SW 1271 (cell line): ENCODE results near the gene DAND5.
"Not testable (repeated sequence)": the region's sequence is repeated elsewhere in the genome, so short reads cannot be mapped to it uniquely, and the experiment has no call there.

Source experiments
- DNase-seq, 2 experiments: peaks; one replicate each; lab custom pipeline; 2025; lab: John Stamatoyannopoulos, UW

The DAND5 gene

DNA sequence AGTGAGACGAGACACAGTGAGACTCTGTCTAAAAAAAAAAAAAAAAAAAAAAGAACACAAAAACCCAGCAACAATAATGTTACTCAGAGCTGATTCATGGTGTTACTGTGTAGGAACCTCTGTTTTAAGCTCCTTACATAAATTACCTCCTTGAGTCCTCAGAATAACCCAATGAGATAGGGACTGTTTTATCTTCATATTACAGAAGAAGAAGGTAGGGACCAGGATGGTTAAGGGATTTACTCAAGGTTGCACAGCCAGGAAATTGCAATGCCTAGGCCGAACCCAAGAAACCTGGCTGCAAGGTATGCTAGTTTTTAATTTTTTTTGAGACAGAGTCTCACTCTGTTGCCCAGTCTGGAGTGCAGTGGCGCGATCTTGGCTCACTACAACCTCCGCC lies 1.5 kb upstream of the DAND5 start:
- no peak for DNase-seq

DNA sequence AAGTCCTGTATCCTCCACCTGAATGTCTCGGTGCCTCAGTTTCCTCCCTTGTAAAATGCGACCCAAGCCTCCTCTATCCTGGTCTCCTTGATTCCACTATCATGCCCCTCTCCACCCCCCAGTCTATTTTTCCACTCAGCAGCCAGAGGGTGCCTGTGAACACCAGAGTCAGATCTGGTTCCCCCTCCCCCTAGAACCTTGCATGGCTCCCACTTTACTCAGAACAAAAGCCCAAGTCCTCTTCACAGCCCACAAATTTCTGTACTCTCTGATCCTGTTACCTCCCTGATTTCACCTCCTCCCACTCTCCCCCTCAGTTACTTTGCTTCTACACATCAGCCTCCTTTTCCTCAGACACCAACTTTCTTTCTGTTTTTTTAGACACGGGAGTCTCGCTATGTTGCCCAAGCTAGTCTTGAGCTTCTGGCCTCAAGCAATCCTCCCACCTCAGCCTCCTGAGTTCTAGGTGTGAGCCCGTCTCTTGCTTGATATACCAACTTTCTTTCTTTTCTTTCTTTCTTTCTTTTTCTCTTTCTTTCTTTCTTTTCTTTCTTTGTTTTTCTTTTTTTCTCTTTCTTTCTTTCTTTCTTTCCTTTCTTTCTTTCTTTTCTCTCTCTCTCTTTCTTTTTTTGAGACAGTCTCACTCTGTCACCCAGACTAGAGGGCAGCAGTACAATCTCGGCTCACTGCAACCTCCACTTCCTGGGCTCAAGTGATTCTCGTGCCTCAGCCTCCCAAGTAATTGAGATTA lies 869 bp downstream of the DAND5 start:
- DNase-seq = no peak

DNA sequence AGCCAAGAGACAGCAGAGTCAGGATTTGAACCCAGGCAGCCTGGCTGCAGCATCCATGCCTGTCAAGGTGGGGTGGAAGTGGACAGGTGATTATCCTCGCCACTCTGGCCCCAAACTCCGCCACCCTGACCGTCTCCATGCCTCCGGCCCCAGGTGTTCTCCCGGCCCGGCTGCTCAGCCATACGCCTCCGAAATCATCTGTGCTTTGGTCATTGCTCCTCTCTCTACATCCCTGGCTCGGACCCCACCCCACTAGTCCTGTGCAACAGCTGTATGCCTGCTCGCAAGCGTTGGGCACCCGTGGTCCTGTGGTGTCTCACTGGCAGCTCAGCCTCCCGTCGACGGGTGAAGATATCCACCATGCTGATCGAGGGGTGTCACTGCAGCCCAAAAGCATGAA lies 3.9 kb downstream of the DAND5 start:
- no peak for DNase-seq

GRCh38 chr19:12974301-12975220 lies 5.2 kb downstream of the DAND5 start:
- no peak for DNase-seq

DNA sequence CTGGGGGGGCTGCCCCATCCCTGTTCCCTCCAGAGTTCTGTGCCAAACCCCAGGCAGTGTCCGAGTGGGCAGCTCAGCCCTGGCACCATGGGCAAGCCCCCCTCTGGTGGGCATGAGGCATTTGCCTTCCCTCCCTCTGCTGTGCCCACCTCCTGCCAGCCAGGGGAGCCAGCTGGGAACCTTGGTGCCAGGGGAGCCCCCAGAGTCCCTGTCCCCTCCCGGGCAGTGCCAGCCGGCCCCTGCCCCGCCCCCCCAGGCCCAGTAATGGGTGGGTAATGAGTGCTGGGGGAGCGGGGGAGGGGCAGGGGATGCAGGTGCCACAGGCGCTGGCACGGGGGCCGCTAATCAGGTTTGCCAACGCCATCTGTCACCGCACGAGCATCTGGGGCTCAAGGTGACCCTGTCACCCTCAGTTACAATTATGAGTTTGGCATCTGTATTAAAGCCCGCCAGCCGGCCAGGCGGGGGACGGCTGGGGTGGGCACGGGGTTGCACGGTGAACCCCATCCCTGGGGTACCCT lies 5.9 kb downstream of the DAND5 start:
- DNase-seq = no peak

DNA sequence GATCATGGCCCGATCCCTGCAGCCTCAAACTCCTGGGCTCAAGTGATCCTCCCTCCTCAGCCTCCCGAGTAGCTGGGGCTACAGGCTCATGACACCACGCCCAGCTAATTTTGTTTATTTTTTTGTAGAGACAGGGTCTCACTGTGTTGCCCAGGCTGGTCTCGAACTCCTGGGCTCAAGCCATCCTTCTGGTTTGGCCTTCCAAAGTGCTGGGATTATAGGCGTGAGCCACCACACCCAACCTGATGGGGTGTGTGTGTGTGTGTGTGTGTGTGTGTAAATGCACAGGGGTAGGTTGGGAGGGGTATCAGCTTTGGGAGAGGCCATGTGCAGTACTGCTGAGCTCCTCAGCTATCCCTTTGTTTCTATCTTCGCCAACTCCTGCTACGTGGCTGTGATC lies 6.7 kb downstream of the DAND5 start:
- not testable (repeated sequence) for DNase-seq

DNA sequence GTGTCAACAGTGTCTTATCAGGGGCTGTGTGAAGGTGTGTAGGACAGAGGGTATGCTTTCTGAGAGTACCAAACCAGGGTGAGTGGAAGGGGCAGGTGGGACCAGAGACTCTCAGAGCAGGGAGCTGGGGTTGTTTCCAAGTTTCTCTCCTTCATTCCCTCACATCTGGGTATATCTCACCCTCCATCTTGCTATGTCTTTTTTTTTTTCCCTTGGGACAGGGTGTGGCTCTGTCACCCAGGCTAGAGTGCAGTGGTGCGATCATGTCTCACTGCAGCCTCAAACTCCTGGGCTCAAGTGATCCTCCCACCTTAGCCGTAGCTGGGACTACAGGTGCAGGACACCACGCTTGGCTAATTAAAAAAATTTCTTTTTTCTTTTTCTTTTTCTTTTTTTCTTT lies 10.6 kb downstream of the DAND5 start:
- no peak for DNase-seq

GRCh38 chr19:12982648-12983047 lies 13.3 kb downstream of the DAND5 start:
- no peak for DNase-seq

DNA sequence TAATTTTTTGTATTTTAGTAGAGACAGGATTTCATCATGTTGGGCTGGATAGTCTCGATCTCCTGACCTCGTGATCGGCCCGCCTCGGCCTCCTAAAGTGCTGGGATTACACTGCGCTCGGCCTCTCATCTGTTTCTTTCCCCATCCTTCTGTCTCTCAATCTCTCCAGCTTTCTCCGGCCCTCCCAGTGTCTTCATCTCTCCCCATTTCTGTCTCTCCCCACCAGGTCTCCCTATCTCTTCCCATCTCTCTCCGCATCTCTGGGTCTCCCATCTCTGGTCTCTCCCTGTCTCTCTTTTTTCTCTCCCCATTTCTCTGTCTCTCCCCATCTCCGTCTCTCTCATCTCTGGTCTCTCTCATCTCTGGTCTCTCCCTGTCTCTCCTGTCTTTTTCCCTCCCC lies 13.7 kb downstream of the DAND5 start:
- no peak for DNase-seq

DNA sequence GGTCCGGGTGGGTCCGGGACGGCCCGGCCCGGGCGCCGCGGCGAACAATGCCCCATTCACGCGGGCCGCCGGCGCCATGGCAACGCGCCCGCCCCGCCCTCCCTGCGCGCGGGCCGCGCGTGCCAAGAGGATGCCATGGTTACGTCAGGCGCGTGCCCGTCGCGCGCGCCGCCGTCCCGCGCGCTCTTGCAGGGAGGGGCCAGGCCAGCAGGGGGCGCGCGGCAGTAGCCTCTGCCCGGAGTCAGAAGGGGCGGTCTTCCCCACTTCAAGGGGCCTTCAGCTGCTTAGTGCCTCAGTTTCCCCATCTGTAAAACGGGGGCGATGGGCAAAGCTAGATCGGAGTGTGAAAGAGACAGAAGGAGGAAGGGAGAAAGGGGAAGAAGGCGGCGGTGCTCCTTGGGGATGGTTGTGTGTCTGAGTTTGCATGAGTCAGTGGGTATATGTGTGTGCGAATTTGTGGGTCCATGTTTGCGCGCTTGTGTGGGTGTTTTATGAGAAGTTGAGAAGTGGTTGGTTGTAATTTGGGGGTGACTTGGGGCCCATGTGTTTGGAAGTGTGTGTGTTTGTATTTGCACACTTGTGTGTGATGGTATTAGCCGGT lies 14.3 kb downstream of the DAND5 start:
- DNase-seq = peak in 1 of 2 experiments; percentile 68

- DNase-seq = no peak
Observed at GRCh38 chr19:12984143-12984627, 14.8 kb downstream of the DAND5 start.

DNA sequence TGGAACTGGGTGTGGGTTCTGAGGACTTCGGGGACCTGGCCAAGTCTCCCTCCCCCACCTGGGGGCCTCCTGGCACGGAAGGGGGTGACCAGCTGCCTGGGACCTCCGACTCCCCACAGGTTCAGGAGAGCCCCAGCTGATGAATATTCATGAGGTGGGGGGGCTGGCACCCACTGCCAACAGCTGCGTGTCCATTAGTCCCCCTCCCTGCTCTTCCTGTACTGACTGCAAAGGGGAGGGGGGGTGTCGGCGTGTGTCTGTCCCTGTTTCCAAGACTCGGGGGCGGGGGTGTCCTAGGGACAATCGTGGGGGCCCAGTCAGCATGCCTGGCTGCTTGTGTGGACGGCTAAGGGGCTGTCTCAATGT lies 15.3 kb downstream of the DAND5 start:
- DNase-seq = no peak

DNA sequence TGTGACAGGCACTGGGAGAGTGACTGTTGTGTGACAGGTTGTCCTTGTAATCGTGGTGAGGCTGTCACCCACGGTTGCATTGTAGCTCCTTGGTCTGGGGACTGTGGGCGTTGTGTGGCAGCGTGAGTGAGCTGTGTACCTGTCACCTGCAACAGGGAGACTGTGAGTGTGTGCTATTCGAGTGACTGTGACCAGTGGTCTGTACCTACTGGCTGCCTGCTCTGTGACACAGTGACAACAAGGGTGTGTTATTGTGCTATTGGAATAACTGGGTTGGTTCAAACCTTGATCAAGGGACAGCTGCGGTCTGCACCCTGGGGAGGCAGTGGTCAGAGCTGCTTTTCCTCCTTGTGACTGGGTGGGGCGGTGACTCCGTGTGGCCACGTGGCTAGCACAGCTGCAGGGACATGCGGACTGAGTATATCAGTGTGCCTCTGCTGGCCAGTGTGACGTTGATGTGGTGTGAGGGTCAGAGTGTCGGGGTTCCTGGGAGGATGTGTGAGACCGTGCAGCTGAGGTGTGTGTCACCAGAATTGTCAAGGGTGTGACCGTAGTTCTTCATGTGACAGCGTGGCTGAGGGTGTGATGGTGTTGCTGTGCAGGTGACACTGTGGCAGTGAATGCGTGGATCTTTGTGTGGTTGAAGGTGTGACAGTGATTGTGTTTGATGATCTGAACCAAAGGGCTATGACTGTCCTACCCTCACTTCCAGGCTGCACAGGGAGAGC lies 15.8 kb downstream of the DAND5 start:
- DNase-seq = no peak

DNA sequence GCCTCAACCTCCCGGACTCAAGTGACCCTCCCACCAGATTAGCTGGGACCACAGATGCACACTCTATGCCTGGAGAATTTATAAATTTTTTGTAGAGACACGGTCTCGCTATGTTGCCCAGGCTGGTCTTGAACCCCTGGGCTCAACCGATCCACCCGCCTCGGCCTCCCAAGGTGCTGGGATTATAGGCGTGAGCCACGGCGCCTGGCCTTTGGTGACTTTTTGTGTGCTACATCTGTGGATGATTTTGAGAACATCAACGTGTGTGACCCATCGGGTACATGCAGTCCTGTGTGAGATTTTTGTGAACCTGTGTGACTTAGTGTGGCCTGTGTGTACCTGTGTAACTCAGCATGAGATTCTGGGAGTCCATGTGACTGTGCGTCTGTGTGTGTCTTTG lies 17.4 kb downstream of the DAND5 start:
- DNase-seq = no peak

- no peak for DNase-seq
Observed at GRCh38 chr19:12987190-12987589, 17.8 kb downstream of the DAND5 start.

DNA sequence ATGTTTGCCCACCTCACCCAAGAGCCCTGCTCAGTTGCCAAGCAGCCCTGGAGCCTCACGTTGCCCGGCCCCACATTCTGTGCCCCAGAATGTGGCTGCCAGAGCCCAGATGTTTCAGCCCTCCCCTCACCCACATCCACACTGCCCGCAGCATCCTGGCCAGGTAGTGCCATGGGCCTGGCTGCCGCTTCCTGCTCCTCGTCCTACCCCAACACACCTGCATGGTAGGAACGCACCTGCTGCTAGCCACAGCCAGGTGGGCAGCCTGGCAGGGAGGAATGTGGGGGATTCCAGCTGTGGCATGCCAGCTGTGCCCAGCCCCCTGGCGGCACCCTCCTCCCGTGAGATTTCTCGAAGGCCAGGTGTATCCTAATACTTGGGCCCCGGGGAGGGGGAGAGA lies 18.4 kb downstream of the DAND5 start:
- DNase-seq = no peak

GRCh38 chr19:12990431-12990830 lies 21.1 kb downstream of the DAND5 start:
- no peak for DNase-seq

- no peak for DNase-seq
Observed at GRCh38 chr19:12990853-12991252, 21.5 kb downstream of the DAND5 start.

DNA sequence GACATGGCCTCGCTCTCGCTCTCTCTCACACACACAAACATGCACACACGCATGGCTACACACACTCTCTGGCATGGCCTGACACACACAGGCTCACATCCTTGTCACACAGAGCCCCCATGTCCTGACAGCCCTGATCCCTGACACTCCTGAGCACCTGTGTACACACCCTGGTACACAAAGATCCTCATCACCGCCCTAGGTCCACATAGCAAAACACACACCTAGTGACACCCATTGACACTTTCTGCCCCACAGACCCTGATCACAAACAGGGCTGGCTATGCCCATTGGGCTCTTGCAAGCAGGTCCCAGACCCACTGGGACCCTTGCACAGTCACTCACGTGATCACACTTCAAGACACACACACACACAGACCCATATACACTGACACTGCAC lies 21.9 kb downstream of the DAND5 start:
- DNase-seq = no peak

GRCh38 chr19:12992729-12993128 lies 23.4 kb downstream of the DAND5 start:
- DNase-seq = no peak

- DNase-seq = no peak
Observed at GRCh38 chr19:12993562-12993961, 24.2 kb downstream of the DAND5 start.
